ENCODE measurements around the gene FAM83B. TPM values are rescaled to one million over a fixed set of nuclear protein-coding genes. Genes with fewer than 3 reads are reported as not detected.

FAM83B gene
- total and polyA plus RNA-seq, 2 donors (not counting 3 experiments of a cell fraction or from before 2014, with no cell fraction given): not detected

- POLR2A ChIA-PET: no interaction called here
- CTCF ChIA-PET: no interaction called here
- BruUV-seq (replicated peaks): no TSS peak
Measured at GRCh38 chr6:54891536-54891935, 45.0 kb downstream of the FAM83B start.

More at GRCh38 chr6:54891536-54891935, 45.0 kb downstream of the FAM83B start:
- FAIRE-seq (no peak), DNase-seq (ENCODE audit: low read depth, low spot score) (no peak)
- TF ChIP-seq, protein P1, sequence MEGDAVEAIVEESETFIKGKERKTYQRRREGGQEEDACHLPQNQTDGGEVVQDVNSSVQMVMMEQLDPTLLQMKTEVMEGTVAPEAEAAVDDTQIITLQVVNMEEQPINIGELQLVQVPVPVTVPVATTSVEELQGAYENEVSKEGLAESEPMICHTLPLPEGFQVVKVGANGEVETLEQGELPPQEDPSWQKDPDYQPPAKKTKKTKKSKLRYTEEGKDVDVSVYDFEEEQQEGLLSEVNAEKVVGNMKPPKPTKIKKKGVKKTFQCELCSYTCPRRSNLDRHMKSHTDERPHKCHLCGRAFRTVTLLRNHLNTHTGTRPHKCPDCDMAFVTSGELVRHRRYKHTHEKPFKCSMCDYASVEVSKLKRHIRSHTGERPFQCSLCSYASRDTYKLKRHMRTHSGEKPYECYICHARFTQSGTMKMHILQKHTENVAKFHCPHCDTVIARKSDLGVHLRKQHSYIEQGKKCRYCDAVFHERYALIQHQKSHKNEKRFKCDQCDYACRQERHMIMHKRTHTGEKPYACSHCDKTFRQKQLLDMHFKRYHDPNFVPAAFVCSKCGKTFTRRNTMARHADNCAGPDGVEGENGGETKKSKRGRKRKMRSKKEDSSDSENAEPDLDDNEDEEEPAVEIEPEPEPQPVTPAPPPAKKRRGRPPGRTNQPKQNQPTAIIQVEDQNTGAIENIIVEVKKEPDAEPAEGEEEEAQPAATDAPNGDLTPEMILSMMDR (IDR thresholded peaks at IDR 0.05; ENCODE audit: extremely low read depth in 1 of 2, insufficient read depth in 1 of 2, low read depth in 1 of 2, low read length in 2 of 2): no peak
- TF ChIP-seq JUN (IDR thresholded peaks at IDR 0.05; ENCODE audit: borderline replicate concordance, insufficient read depth, insufficient read length, low read depth) (no peak), POLR2A (IDR thresholded peaks at IDR 0.05; ENCODE audit: low read depth, low read length) (no peak), GATA2 (IDR thresholded peaks at IDR 0.05; ENCODE audit: insufficient read depth, insufficient read length, low read depth, low read length) (no peak), MYC (IDR thresholded peaks at IDR 0.05; ENCODE audit: low read depth, low read length) (no peak), FOS (IDR thresholded peaks at IDR 0.05; ENCODE audit: borderline replicate concordance, insufficient read depth, low read length) (no peak), EZH2 (IDR thresholded peaks at IDR 0.05; ENCODE audit: borderline replicate concordance, low read depth, low read length, severe bottlenecking) (no peak), MAX (IDR thresholded peaks at IDR 0.05; ENCODE audit: insufficient read depth, insufficient read length) (no peak), POLR2AphosphoS5 (IDR thresholded peaks at IDR 0.05; ENCODE audit: insufficient read depth, low read depth, low read length) (no peak)
- no peak overlapping the region for H3K9ac ChIP-seq (replicated peaks; ENCODE audit: extremely low read depth, insufficient read depth, low read length)
- H3K9me1 ChIP-seq (replicated peaks; ENCODE audit: control insufficient read depth, extremely low read depth, insufficient read depth, low read length): no peaks in the 10 kb centered on the region
- H3K9me3 ChIP-seq (replicated peaks; ENCODE audit: control insufficient read depth, insufficient read depth, low read length): no peaks in the 10 kb centered on the region
- H3K27ac ChIP-seq (ENCODE audit: insufficient read depth, low read depth, low read length): no peak overlapping the region
- no peaks in the 10 kb centered on the region for H3K79me2 ChIP-seq (ENCODE audit: control insufficient read depth, insufficient read depth, low read length)
- no peak overlapping the region for H2AFZ ChIP-seq (ENCODE audit: low read depth, low read length)
- intact Hi-C loops (cut with micrococcal nuclease): no loop called here
- dilution Hi-C loops (cut with MboI; ENCODE audit: extremely low pct_ligation_motif_present, low sequenced_read_pairs): no loop called here
- no peaks in the 10 kb centered on the region for H4K20me1 ChIP-seq (replicated peaks; ENCODE audit: control insufficient read depth, extremely low read depth, insufficient read depth, low read length)
- H3K36me3 ChIP-seq (ENCODE audit: control insufficient read depth in 2 of 2, extremely low read depth in 1 of 2, insufficient read depth in 2 of 2, low read length in 2 of 2): no peaks in the 10 kb centered on the region
- H3K4me2 ChIP-seq (ENCODE audit: insufficient read depth, low read length): no peak overlapping the region
- no peaks in the 10 kb centered on the region for H3K27me3 ChIP-seq (ENCODE audit: control insufficient read depth in 2 of 2, insufficient read depth in 2 of 2, low read length in 2 of 2)
- H3K4me3 ChIP-seq (replicated peaks in 1 of 3; ENCODE audit: insufficient read depth in 1 of 3, low read depth in 1 of 3, low read length in 3 of 3): no peak overlapping the region
- H3K4me1 ChIP-seq (ENCODE audit: control insufficient read depth, extremely low read depth, insufficient read depth, low read length): no peaks in the 10 kb centered on the region

All from endothelial cell of umbilical vein (primary cell).